ENCODE results near the gene WDR64. TPM values are rescaled to one million over a fixed set of nuclear protein-coding genes. Genes with fewer than 3 reads are reported as not detected.

Gene WDR64
- total and polyA plus RNA-seq, 2 of the 13 experiments (the other 11 are each of a cell fraction or from before 2014, with no cell fraction given) = not detected

DNA sequence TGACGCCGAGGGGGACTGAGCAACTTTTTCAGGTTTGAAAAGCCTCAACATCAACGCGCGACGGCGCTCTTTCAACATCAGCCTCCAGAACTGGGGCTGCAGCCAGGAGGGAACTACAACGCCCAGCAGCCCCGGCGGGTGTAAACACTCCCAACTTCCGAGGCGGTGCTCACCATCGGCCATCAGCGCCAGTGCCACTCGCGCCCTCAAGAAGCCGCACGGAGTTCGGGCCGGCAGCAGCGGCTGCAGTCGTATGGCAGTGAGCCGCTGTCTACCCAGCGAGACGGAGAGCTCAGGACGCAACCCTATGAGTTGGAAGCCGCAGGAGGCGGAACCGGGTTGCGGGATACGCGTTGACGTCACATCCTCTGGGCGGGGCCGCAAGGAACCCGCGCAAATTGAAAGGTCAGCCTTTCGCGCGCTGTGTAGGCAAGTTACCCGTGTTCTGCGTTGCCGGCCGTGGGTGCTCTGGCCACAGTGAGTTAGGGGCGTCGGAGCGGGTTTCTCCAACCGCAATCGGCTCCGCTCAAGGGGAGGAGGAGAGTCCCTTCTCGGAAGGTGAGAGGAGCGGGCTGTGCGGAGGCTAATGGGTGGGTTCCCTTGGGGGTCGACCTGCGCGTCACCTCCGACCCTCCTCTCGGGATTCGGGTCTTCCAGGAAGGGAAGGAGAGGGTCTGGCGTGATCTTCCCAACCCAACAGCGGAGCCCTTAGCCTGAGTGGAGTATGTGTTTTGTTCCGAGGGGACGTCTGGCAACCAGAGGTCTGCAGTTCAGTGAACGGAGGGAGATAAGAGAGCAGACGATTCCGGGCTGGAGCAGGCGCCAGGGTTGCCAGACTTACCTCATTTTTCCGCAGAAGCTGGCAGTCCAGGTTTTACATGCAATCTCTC lies 196.0 kb downstream of the WDR64 start, which contains the start of gene EXO1 (continued):
- TF ChIP-seq, protein P1, sequence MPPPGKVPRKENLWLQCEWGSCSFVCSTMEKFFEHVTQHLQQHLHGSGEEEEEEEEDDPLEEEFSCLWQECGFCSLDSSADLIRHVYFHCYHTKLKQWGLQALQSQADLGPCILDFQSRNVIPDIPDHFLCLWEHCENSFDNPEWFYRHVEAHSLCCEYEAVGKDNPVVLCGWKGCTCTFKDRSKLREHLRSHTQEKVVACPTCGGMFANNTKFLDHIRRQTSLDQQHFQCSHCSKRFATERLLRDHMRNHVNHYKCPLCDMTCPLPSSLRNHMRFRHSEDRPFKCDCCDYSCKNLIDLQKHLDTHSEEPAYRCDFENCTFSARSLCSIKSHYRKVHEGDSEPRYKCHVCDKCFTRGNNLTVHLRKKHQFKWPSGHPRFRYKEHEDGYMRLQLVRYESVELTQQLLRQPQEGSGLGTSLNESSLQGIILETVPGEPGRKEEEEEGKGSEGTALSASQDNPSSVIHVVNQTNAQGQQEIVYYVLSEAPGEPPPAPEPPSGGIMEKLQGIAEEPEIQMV (CRISPR knock-in tag; IDR thresholded peaks at IDR 0.05; ENCODE audit: low read depth) = no peak
- TF ChIP-seq, protein P2, sequence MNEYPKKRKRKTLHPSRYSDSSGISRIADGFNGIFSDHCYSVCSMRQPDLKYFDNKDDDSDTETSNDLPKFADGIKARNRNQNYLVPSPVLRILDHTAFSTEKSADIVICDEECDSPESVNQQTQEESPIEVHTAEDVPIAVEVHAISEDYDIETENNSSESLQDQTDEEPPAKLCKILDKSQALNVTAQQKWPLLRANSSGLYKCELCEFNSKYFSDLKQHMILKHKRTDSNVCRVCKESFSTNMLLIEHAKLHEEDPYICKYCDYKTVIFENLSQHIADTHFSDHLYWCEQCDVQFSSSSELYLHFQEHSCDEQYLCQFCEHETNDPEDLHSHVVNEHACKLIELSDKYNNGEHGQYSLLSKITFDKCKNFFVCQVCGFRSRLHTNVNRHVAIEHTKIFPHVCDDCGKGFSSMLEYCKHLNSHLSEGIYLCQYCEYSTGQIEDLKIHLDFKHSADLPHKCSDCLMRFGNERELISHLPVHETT (CRISPR knock-in tag; conservative IDR thresholded peaks at IDR 0.05) = no peak
- TF ChIP-seq ZNF546 (CRISPR knock-in tag; conservative IDR thresholded peaks at IDR 0.05) (no peak), ZNF841 (CRISPR knock-in tag; IDR thresholded peaks at IDR 0.05; ENCODE audit: borderline replicate concordance) (peak; percentile 78; the same call in 1 of the 2 replicates), ZNF790 (CRISPR knock-in tag; IDR thresholded peaks at IDR 0.05; ENCODE audit: borderline replicate concordance) (no peak), ERF (CRISPR knock-in tag; IDR thresholded peaks at IDR 0.05) (peak; percentile 78; the same call in 1 of the 2 replicates), ZNF12 (CRISPR knock-in tag; IDR thresholded peaks at IDR 0.05) (no peak), HOXA3 (CRISPR knock-in tag; IDR thresholded peaks at IDR 0.05) (peak; percentile 82), ARNTL (CRISPR knock-in tag; IDR thresholded peaks at IDR 0.05) (no peak), ZNF773 (CRISPR knock-in tag; IDR thresholded peaks at IDR 0.05; ENCODE audit: borderline replicate concordance) (no peak), ZNF605 (CRISPR knock-in tag; IDR thresholded peaks at IDR 0.05) (peak; percentile 87), SP1 (IDR thresholded peaks at IDR 0.05) (no peak; the same call in 1 of the 2 replicates), SP1 (CRISPR knock-in tag; IDR thresholded peaks at IDR 0.05) (peak; percentile 95), ZNF337 (CRISPR knock-in tag; IDR thresholded peaks at IDR 0.05; ENCODE audit: borderline replicate concordance, low read depth) (no peak), ZNF124 (CRISPR knock-in tag; IDR thresholded peaks at IDR 0.05) (no peak), ATF7-NPFF (CRISPR knock-in tag; IDR thresholded peaks at IDR 0.05; ENCODE audit: low read depth) (0 out of 2 replicates have a peak, but pooled peaks have one; percentile 59), ZNF460 (CRISPR knock-in tag; IDR thresholded peaks at IDR 0.05; ENCODE audit: borderline replicate concordance) (no peak), FOXC1 (CRISPR knock-in tag; IDR thresholded peaks at IDR 0.05; ENCODE audit: borderline replicate concordance) (peak; percentile 18; the same call in 1 of the 2 replicates), HDAC1 (CRISPR knock-in tag; IDR thresholded peaks at IDR 0.05) (peak; percentile 99), ZNF180 (CRISPR knock-in tag; IDR thresholded peaks at IDR 0.05; ENCODE audit: borderline replicate concordance, low read depth) (no peak), NAIF1 (CRISPR knock-in tag; IDR thresholded peaks at IDR 0.05; ENCODE audit: borderline replicate concordance) (peak; percentile 86), SRSF9 (IDR thresholded peaks at IDR 0.05; ENCODE audit: borderline replicate concordance, insufficient read depth, low read depth, low read length, poor library complexity, severe bottlenecking) (no peak)
- TF ChIP-seq, protein P3, sequence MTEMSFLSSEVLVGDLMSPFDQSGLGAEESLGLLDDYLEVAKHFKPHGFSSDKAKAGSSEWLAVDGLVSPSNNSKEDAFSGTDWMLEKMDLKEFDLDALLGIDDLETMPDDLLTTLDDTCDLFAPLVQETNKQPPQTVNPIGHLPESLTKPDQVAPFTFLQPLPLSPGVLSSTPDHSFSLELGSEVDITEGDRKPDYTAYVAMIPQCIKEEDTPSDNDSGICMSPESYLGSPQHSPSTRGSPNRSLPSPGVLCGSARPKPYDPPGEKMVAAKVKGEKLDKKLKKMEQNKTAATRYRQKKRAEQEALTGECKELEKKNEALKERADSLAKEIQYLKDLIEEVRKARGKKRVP (CRISPR knock-in tag; IDR thresholded peaks at IDR 0.05) = peak in 1 of 2 experiments; percentile 35; a peak in 1 of 4 replicates
- TF ChIP-seq, protein P4, sequence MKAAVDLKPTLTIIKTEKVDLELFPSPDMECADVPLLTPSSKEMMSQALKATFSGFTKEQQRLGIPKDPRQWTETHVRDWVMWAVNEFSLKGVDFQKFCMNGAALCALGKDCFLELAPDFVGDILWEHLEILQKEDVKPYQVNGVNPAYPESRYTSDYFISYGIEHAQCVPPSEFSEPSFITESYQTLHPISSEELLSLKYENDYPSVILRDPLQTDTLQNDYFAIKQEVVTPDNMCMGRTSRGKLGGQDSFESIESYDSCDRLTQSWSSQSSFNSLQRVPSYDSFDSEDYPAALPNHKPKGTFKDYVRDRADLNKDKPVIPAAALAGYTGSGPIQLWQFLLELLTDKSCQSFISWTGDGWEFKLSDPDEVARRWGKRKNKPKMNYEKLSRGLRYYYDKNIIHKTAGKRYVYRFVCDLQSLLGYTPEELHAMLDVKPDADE (CRISPR knock-in tag; IDR thresholded peaks at IDR 0.05) = no peak
